Measurements from ENCODE around the gene RAB11FIP2.

- TF ChIP-seq CTCF (IDR thresholded peaks at IDR 0.05) (no peak), JUND (IDR thresholded peaks at IDR 0.05) (no peak), EP300 (IDR thresholded peaks at IDR 0.05; ENCODE audit: borderline replicate concordance in 1 of 2, low read depth in 1 of 2, low read length in 1 of 2) (no peak), EZH2phosphoT487 (IDR thresholded peaks at IDR 0.05; ENCODE audit: borderline replicate concordance, low read depth) (no peak), RXRA (IDR thresholded peaks at IDR 0.05; ENCODE audit: borderline replicate concordance, low read depth) (no peak), PBX3 (IDR thresholded peaks at IDR 0.05) (no peak), POLR2AphosphoS5 (IDR thresholded peaks at IDR 0.05; ENCODE audit: low read depth, low read length) (no peak)
These were observed 43.6 kb downstream of the RAB11FIP2 start for GRCh38 chr10:118003126-118003525.
